ENCODE measurements around the gene OPCML.

OPCML gene

GRCh38 chr11:132821014-132821413 lies 711.3 kb downstream of the OPCML start:
- Histone ChIP-seq H3K4me3 (ENCODE audit: insufficient read depth, low read length, poor library complexity, severe bottlenecking) (no peak overlapping the region), H4K20me1 (ENCODE audit: low read depth, low read length) (no peaks in the 10 kb centered on the region), H3K27ac (ENCODE audit: low read depth, low read length) (no peak overlapping the region), H3K79me2 (ENCODE audit: insufficient read depth, low read length) (no peaks in the 10 kb centered on the region), H3F3A (ENCODE audit: insufficient read depth) (no peaks in the 10 kb centered on the region), H3K9me3 (ENCODE audit: insufficient read depth, low read length) (no peaks in the 10 kb centered on the region), H3K27me3 (ENCODE audit: low read length) (no peaks in the 10 kb centered on the region), H3K9ac (ENCODE audit: low read length) (no peak overlapping the region), H3K4me2 (ENCODE audit: low read depth, low read length, poor library complexity, severe bottlenecking) (no peak overlapping the region), H3K9me2 (replicated peaks; ENCODE audit: insufficient read depth, low read length) (no peaks in the 10 kb centered on the region), H2AFZ (ENCODE audit: low read depth, low read length, severe bottlenecking) (no peak overlapping the region), H3K36me3 (ENCODE audit: low read length) (no peaks in the 10 kb centered on the region)
- no peak for TF ChIP-seq EZH2phosphoT487 (conservative IDR thresholded peaks at IDR 0.05; ENCODE audit: low read length)
- no peak for TF ChIP-seq CTCF (IDR thresholded peaks at IDR 0.05; ENCODE audit: insufficient read depth, low read length, poor library complexity, severe bottlenecking)

GRCh38 chr11:132818951-132819350 lies 713.4 kb downstream of the OPCML start:
- Histone ChIP-seq H3K9ac (ENCODE audit: low read length) (no peak overlapping the region), H3K9me2 (replicated peaks; ENCODE audit: insufficient read depth, low read length) (no peaks in the 10 kb centered on the region), H3K27ac (ENCODE audit: low read depth, low read length) (no peak overlapping the region), H3K4me3 (ENCODE audit: insufficient read depth, low read length, poor library complexity, severe bottlenecking) (no peak overlapping the region), H3K4me2 (ENCODE audit: low read depth, low read length, poor library complexity, severe bottlenecking) (no peak overlapping the region), H3K27me3 (ENCODE audit: low read length) (no peaks in the 10 kb centered on the region), H2AFZ (ENCODE audit: low read depth, low read length, severe bottlenecking) (no peak overlapping the region), H3K79me2 (ENCODE audit: insufficient read depth, low read length) (no peaks in the 10 kb centered on the region), H4K20me1 (ENCODE audit: low read depth, low read length) (no peaks in the 10 kb centered on the region), H3F3A (ENCODE audit: insufficient read depth) (no peaks in the 10 kb centered on the region), H3K9me3 (ENCODE audit: insufficient read depth, low read length) (no peaks in the 10 kb centered on the region), H3K36me3 (ENCODE audit: low read length) (no peaks in the 10 kb centered on the region)
- TF ChIP-seq CTCF (IDR thresholded peaks at IDR 0.05; ENCODE audit: insufficient read depth, low read length, poor library complexity, severe bottlenecking) = no peak

GRCh38 chr11:132817387-132817786 lies 714.9 kb downstream of the OPCML start:
- Histone ChIP-seq H3K79me2 (ENCODE audit: insufficient read depth, low read length) (no peaks in the 10 kb centered on the region), H3K9ac (ENCODE audit: low read length) (no peak overlapping the region), H3K9me2 (replicated peaks; ENCODE audit: insufficient read depth, low read length) (no peaks in the 10 kb centered on the region), H3K27ac (ENCODE audit: low read depth, low read length) (no peak overlapping the region), H3K27me3 (ENCODE audit: low read length) (no peaks in the 10 kb centered on the region), H3K9me3 (ENCODE audit: insufficient read depth, low read length) (no peaks in the 10 kb centered on the region), H3K4me2 (ENCODE audit: low read depth, low read length, poor library complexity, severe bottlenecking) (no peak overlapping the region), H4K20me1 (ENCODE audit: low read depth, low read length) (no peaks in the 10 kb centered on the region), H3K4me3 (ENCODE audit: insufficient read depth, low read length, poor library complexity, severe bottlenecking) (no peak overlapping the region), H3F3A (ENCODE audit: insufficient read depth) (no peaks in the 10 kb centered on the region), H3K36me3 (ENCODE audit: low read length) (no peaks in the 10 kb centered on the region), H2AFZ (ENCODE audit: low read depth, low read length, severe bottlenecking) (no peak overlapping the region)
- TF ChIP-seq CTCF (IDR thresholded peaks at IDR 0.05; ENCODE audit: insufficient read depth, low read length, poor library complexity, severe bottlenecking) (no peak), EZH2phosphoT487 (conservative IDR thresholded peaks at IDR 0.05; ENCODE audit: low read length) (no peak)

DNA sequence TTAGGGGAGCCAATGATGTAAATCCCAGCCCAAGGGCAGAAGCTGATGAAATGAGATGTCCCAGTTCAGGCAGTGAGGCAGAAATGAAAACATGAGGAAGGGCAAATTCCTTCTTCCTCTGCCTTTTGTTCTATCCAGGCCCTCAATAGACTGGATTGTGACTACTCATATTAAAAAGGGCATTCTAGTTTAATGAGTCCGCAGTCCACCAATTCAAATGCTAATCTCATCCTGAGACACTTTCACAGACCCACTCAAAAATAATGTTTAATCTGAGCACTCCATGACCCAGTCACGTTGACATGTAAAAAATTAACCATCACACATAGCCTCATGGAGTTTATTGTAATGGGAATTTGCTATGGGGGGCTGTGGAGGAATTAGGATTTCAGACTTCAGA lies 717.9 kb downstream of the OPCML start:
- no peaks in the 10 kb centered on the region for H3K9me3 ChIP-seq (ENCODE audit: insufficient read depth, low read length)
- no peak overlapping the region for H3K4me2 ChIP-seq (ENCODE audit: low read depth, low read length, poor library complexity, severe bottlenecking)
- no peak overlapping the region for H2AFZ ChIP-seq (ENCODE audit: low read depth, low read length, severe bottlenecking)
- no peaks in the 10 kb centered on the region for H3K9me2 ChIP-seq (replicated peaks; ENCODE audit: insufficient read depth, low read length)
- H4K20me1 ChIP-seq (ENCODE audit: low read depth, low read length) = no peaks in the 10 kb centered on the region
- H3F3A ChIP-seq (ENCODE audit: insufficient read depth) = no peaks in the 10 kb centered on the region
- TF ChIP-seq EZH2phosphoT487 (conservative IDR thresholded peaks at IDR 0.05; ENCODE audit: low read length) (no peak), CTCF (IDR thresholded peaks at IDR 0.05; ENCODE audit: insufficient read depth, low read length, poor library complexity, severe bottlenecking) (no peak)
- no peak overlapping the region for H3K9ac ChIP-seq (ENCODE audit: low read length)
- no peak overlapping the region for H3K4me3 ChIP-seq (ENCODE audit: insufficient read depth, low read length, poor library complexity, severe bottlenecking)
- H3K27me3 ChIP-seq (ENCODE audit: low read length) = no peaks in the 10 kb centered on the region
- H3K79me2 ChIP-seq (ENCODE audit: insufficient read depth, low read length) = no peaks in the 10 kb centered on the region
- H3K36me3 ChIP-seq (ENCODE audit: low read length) = no peaks in the 10 kb centered on the region
- H3K27ac ChIP-seq (ENCODE audit: low read depth, low read length) = no peak overlapping the region
